UCSD-AML1 (cell line): Measurements from ENCODE around the gene RAD51B.

Source experiments
- DNase-seq: peaks from one replicate; lab custom pipeline; 2025; ENCODE audit not compliant: unreplicated experiment; lab: John Stamatoyannopoulos, UW

Gene RAD51B

GRCh38 chr14:68684466-68685418 lies 865.2 kb downstream of the RAD51B start:
- no peak for DNase-seq

DNA sequence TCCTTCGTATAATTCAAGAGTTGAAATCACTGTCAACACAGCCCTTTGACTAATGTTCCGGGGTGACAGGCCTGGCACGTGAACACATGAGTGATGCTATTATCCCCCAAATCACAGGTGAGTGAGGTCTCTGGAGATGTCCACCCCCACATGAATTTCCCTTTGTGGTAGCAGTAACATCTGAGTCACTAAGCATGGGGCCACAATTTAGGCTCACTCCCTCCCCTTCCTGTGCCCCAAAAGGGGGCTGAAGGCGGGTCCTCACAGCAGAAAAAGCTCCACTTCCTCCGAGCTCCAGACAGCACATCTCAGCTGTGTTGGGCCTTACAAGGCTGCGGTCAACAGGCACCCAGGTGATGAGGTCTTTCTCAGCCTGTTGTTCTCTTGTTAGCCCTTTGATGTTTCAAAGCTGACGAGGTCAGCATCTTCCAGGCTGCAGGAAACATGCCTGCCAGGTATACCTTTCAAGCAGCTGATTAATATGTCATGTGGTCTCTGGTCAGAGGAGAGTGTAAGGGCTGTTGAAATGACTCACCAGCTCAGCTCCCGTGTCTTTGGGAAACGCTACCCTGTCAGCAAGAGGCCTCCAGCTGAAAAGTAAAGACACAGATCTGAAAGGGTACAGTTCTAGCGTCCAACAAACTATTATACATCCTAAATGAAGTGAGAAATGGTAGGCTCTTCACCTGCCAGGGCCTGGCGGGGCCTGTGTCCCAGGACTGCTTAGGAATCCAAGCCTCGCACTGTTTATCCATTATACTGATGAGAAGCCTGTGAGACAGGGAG lies 866.0 kb downstream of the RAD51B start:
- peak; percentile 48 for DNase-seq

DNA sequence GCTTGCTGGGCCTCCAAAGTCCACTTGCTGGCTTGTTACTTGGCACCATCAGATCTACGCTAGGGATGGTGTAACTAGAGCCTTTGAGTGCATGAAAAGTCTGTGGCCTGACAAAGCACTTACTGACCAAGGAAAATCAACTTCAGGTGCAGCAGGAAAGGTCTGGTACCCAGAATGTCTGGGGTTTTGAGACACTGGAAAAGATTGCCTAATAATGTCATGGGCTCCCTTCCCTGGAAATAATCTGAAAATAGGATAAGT lies 866.6 kb downstream of the RAD51B start:
- no peak for DNase-seq

GRCh38 chr14:68686724-68687123 lies 867.1 kb downstream of the RAD51B start:
- no peak for DNase-seq

DNA sequence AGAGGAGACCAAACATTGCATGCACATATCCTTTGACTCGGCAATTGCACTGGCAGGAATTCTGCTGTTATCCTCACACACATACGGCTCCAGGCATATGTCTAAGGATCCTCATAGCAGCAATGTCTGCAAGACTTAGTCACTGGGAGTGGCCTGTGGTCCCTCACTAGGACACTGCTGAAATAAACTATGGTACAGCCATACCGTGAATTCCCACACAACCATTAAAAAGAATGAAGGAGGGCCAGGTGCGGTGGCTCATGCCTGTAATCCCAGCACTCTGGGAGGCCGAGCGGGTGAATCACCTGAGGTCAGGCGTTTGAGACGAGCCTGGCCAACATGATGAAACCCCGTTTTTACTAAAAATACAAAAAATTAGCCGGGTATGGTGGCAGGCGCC lies 868.2 kb downstream of the RAD51B start:
- no peak for DNase-seq

DNA sequence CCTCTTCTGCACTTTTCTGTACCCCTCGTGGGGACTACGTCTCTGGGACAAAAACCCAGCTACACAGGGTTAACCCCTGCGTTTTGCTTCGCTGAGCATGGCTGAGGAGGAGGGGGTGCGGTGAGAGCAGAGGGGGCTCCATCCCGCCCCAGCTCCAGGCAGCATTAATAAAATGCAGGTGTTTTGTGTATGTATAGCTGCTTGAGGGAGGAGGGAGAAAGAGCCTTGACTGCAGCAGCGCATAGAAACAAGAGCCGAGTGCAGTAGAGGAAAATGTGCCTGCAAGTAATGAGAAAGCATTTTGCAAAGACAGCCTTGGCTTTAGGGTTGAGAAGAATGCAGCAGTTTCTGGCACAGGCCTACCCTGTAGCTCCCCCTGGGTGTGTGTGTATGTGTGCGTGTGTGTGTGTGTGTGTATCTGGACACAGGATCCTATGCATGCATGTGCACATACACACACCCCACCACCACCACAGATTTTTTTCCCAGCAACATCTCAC lies 869.3 kb downstream of the RAD51B start:
- peak; percentile 30 for DNase-seq

DNA sequence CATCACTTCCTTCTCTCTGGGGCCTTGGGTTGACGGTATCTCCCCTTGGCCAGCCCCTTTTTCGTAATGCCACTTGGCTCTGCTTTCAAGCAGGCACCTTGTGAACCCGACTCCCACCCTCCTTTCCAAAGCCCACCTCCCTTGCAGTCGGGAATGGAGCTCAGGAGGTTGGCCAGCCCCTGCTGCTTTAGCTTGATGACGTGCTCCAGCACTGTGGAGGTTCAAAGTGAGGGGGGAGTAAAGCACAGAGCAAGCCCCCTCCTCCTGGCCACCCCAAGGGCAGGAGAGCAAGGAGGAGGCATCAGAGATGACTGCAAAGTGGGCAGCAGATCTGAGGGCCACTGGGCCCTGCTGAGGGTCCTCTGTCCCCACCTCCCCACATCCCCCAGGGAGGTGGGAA lies 869.9 kb downstream of the RAD51B start:
- no peak for DNase-seq

GRCh38 chr14:68690089-68690958 lies 870.7 kb downstream of the RAD51B start:
- no peak for DNase-seq

GRCh38 chr14:68691031-68691791 lies 871.6 kb downstream of the RAD51B start:
- DNase-seq = no peak

DNA sequence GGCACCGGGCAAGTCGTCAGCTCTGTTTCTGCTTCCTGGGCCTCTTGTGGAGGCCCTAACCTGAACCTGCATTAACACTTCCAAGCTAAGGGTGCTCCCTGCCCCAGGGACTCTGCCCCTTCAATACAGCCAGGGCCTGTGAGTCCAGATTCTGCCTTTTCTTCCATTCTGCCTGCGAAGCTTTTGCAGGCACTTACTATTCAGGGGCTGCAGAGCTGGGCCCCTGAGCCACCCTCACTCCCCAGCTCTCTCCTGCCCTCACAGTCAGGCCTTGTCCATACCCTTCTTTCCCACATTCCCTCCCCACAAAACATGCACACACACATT lies 872.2 kb downstream of the RAD51B start:
- no peak for DNase-seq

GRCh38 chr14:68692216-68692615 lies 872.6 kb downstream of the RAD51B start:
- no peak for DNase-seq

DNA sequence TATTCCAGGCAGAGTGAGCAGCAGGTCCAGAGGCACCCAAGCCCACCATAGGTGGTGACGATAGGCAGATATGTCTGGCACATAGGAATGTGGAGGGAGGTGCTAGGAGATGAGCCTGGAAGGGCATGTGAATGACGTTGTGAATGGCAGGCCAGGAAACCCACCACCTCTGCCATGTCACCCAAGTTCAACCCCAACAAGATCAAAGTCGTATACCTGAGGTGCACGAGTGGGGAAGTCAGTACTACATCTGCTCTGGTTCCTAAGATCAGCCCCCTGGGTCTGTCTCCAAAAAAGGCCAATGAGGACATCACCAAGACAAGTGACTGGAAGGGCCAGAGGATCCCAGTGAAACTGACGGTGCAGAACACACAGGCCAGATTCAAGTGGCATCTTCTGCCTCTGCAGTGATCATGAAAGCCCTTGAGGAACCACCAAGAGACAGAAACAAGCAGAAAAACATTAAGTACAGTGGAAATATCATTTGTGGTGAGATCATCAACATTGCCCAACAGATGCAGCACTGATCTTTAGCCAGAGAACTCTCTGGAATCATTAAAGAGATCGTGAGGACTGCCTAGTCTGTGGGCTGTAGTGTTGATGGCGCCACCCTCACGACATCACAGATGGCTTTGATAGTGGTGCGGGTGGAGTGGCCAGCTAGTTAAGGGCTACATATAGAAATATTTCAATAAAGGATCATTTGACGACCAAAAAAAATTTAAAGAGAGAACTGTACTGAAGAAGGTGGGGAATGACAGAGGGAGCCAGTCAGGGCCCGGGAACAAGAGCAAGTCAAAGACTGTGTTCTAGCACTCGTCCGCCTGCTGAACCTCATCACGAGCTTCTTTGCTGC lies 873.6 kb downstream of the RAD51B start:
- no peak for DNase-seq

GRCh38 chr14:68693926-68694325 lies 874.3 kb downstream of the RAD51B start:
- DNase-seq = no peak

DNA sequence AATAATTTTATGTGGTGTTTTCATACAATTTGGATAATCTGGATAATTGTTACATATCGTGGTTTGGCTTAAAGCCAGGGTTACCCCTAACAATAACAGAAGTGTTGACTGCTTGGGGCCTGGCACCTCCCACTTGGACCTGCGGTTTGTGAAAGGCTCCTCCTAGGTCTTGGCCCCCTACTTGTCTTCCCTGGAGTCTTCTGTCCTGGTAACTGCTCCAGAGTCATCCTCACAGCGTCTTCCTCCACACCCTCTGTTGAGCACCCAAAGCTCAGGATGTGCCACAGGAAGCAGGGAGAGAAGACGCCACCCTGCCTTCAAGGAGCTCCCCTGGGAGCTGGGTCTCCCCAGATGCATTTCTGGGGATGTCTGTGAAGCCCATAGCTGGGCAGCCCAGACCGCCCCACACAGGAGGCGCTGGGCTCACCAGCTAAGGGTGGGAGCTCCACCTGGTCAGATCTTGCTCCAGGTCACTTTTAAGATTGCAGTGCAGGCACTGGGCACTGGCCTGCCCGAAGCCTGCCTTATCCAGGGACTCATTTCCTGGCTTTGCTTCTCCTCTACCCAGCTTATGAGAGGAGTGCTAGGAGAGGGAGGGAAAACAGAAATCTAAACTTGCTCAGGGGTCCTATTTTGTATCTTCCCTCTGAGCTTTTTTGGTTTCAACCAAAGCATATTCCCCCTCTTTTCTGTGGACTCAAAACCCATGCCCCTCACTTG lies 875.1 kb downstream of the RAD51B start:
- DNase-seq = no peak

DNA sequence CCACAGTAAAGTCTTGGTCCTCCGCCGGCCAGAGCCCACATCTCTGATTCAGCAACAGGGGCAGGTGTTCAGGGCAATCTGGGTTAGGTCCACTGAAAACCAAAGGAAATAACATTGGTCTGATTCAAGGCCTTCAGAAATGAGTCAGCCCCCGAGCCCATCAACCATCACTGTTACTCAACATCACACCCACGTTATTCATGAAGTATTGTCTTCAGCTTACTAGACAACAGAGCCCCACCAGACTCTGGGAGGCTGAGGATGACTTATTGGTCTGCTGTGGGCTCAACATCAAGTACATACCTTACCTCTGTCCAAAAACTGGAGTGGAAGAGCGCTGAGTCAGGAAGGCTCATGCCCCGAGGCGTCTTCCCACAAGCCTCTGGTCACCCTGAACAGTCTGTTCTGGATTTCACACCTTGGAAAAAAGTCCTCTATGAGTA lies 875.8 kb downstream of the RAD51B start:
- DNase-seq = no peak

- no peak for DNase-seq
Measured at GRCh38 chr14:68695856-68696255, 876.3 kb downstream of the RAD51B start.

GRCh38 chr14:68696266-68696665 lies 876.7 kb downstream of the RAD51B start:
- DNase-seq = no peak

DNA sequence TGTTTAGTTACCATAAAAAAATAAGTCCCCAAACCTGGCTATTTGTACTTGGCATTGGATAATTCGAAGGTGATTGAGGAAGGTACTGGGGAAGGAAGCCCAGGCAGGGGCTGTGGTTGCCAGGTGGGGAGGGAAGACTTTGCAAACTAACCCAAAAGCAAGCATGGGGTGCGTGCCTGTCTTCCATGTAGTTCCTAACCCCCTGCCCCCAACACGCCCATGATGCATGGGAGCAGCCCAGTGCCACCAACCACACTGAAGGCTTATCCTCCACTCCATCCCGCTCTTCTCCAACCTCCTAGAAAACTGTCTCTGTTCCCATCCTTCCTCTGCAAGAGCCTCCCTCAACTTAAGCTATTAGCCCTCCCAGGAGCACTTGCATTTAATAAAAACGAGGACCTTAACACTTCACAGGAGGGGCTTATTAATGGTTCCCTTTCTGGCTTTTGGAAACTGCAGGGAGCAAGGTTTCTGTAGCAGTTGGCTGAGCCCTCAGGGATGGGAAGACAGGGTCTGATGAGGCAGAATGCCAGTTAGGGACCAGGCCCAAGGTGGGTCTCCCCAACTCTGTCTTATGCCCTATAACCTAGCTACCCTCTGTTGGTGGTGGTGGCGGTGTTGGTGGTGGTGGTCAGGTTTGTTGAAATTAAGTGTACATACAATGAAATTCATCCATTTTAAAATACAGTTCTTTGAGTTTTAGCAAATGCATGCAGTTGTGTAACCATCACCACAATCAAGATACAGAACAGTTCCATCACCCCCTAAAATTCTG lies 877.3 kb downstream of the RAD51B start:
- no peak for DNase-seq
